DMS53 treated with DMSO at 0.1 percent for 48 hours (cell line): ENCODE results near the gene SHPK.
A peak's percentile ranks its signal among the peaks of the same experiment; 100 is the strongest.

Source experiments
- DNase-seq: peaks from one replicate; lab custom pipeline; 2025; ENCODE audit not compliant: unreplicated experiment; lab: John Stamatoyannopoulos, UW

Gene SHPK

DNA sequence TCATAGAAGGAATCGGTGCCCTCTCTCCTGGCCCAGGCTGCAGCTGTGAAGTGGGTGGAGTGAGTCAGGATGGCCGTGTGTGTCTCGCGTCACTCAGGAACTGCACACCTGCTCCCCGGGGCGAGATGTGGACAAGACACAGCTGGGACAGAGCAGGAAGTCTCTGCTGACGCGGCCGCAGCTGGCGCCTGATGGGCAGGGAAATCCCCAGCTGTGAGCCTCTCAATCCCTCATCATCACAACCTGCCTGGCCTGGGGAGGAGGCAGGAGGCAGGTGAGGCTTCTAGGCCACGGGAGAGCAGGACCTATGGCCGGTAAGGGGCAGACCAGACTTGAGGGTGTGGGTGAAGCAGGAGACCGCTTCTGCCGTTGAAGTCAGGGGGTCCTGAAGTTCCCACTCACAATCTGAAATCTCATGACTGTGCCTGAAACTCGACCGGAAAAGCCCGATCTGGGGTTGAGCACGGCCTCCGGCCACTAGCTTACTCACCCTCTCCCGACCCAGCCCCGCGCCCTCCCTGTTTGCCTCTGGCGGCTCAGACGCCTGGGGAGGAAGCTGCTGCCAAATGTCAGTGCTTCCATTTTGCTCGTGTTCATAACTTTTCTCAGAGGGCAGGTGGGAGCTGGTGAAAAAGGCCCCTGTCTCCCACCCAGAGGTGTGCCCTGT, 77.3 kb downstream of the SHPK start:
- DNase-seq: peak; percentile 93
